ES-I3 (cell line): ENCODE measurements around the gene BCDIN3D.
"Not testable (repeated sequence)": the region's sequence is repeated elsewhere in the genome, so short reads cannot be mapped to it uniquely, and the experiment has no call there.

Experiments
- H3K36me3 ChIP-seq: 2 replicates; pipeline ENCODE4 v1.6.1; 2013; ENCODE audit warnings: mild to moderate bottlenecking, low read length, control low read depth, moderate library complexity; ENCODE audit not compliant: insufficient read depth
- H3K4me1 ChIP-seq: 2 replicates; pipeline ENCODE4 v1.6.1; 2013; ENCODE audit warnings: mild to moderate bottlenecking, control low read depth, low read length; ENCODE audit not compliant: insufficient read depth
- H3K9ac ChIP-seq: 2 replicates; pipeline ENCODE4 v1.6.1; 2013; ENCODE audit warnings: low read depth, mild to moderate bottlenecking, low read length, moderate library complexity
- H3K9me3 ChIP-seq: 2 replicates; pipeline ENCODE4 v1.6.1; 2013; ENCODE audit warnings: mild to moderate bottlenecking, low read length, moderate library complexity; ENCODE audit not compliant: control insufficient read depth, insufficient read depth

The BCDIN3D gene

DNA sequence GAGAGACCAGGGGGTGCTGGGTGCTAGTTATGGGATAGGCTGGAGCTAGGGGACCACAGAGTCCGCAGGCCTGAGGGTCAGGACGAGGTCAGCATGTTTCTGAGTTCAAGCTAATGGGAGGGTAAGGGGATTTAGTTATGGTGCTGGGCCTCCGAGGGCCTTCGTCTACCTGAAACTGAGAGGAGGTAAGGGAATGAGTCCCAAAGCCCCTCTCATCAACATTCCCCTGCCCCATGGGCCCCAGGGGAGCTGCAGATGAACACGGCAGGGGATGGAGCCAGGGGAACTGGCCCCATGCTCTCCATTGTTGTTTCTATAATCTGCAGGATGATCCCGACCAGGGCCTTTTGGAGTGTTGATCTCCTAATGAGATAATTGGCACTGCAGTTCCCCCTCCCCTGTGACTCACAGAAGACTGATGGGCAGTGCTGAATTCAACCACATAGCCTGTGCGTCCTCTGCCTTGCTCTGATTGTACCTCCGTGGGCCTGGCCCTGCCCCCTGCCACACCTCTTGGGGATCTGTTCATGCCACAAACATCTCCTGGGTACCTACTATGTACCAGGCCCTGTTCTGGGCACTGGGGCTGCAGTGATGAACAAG, 39.4 kb upstream of the BCDIN3D start:
- no peaks in the 10 kb centered on the region for H3K36me3 ChIP-seq
- no peak overlapping the region for H3K9ac ChIP-seq
- H3K4me1 ChIP-seq = peaks cover 21% of the 10 kb centered on the region
- no peaks in the 10 kb centered on the region for H3K9me3 ChIP-seq

- Histone ChIP-seq H3K9me3 (no peaks in the 10 kb centered on the region), H3K9ac (no peak overlapping the region), H3K4me1 (peaks cover 21% of the 10 kb centered on the region), H3K36me3 (no peaks in the 10 kb centered on the region)
These were observed 38.7 kb upstream of the BCDIN3D start for GRCh38 chr12:49881415-49882247.

GRCh38 chr12:49880756-49881414, 38.0 kb upstream of the BCDIN3D start:
- no peaks in the 10 kb centered on the region for H3K9me3 ChIP-seq
- no peak overlapping the region for H3K9ac ChIP-seq
- H3K36me3 ChIP-seq = no peaks in the 10 kb centered on the region

GRCh38 chr12:49879065-49879464, 36.2 kb upstream of the BCDIN3D start:
- not testable (repeated sequence) for H3K36me3 ChIP-seq, H3K9me3 ChIP-seq, H3K9ac ChIP-seq
- peaks cover 10% of the 10 kb centered on the region for H3K4me1 ChIP-seq

More at GRCh38 chr12:49880756-49881414, 38.0 kb upstream of the BCDIN3D start:
- H3K4me1 ChIP-seq = peaks cover 21% of the 10 kb centered on the region

DNA sequence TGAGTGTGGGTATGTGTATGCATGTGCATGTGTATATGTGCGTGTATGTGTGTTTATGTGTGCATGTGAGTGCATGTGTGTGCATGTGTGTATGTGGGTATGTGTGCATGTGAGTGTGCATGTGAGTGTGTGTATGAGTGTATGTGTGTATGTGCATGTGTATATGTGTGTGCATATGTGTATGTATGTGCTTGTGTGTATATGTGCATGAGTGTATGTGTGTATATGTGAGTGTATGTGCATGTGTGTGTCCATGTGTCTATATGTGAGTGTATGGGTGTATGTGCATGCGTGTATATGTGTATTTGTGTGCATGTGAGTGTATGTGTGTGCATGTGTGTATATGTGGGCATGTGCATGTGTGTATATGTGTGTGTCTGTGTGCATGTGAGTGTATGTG, 35.1 kb upstream of the BCDIN3D start:
- H3K36me3 ChIP-seq = no peaks in the 10 kb centered on the region
- peaks cover 10% of the 10 kb centered on the region for H3K4me1 ChIP-seq
- H3K9ac ChIP-seq = no peak overlapping the region

DNA sequence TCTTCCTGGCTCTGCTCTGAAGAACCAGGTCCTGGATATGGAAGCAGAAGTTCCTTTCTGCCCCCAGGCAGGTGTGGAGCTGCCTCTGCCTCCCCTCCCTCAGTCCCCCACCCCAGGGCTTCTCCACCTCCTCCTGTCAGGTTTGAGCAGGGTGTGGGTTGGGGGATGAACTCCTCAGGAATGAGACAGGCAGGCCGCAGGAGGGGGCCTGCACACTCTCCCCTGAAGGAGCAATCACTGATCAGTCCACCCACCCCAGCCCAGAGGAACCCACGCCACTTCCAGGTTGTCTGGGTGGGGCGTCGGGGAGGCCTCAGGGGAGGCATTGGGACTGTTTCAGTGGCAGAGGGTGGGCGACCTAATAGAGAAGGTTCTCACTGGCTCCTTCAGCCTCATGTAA, 34.2 kb upstream of the BCDIN3D start:
- no peaks in the 10 kb centered on the region for H3K9me3 ChIP-seq
- no peak overlapping the region for H3K9ac ChIP-seq
- 0 out of 2 replicates have a peak, but pooled peaks cover under 1% of the 10 kb centered on the region for H3K4me1 ChIP-seq
- H3K36me3 ChIP-seq = no peaks in the 10 kb centered on the region

More for the DNA sequence above, 35.1 kb upstream of the BCDIN3D start:
- no peaks in the 10 kb centered on the region for H3K9me3 ChIP-seq

DNA sequence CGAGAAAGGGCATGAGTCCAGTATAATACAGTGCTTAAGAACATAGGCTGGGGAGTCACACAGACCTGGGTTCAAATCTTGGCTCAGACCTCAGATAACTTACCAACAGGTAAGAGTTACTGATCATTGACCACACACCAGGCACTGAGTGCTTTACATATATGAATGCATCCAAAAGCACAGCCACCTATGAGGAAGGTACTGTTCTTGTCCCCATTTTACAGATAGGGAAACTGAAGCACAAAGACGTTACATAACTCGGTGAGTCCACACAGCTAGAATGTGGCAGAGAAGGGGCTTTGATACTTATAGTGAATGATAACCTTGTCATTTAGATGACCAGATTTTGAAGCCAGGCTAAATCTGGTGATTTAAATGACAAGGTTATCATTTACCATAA, 33.2 kb upstream of the BCDIN3D start:
- H3K9ac ChIP-seq = no peak overlapping the region
- no peaks in the 10 kb centered on the region for H3K36me3 ChIP-seq
- no peaks in the 10 kb centered on the region for H3K4me1 ChIP-seq

DNA sequence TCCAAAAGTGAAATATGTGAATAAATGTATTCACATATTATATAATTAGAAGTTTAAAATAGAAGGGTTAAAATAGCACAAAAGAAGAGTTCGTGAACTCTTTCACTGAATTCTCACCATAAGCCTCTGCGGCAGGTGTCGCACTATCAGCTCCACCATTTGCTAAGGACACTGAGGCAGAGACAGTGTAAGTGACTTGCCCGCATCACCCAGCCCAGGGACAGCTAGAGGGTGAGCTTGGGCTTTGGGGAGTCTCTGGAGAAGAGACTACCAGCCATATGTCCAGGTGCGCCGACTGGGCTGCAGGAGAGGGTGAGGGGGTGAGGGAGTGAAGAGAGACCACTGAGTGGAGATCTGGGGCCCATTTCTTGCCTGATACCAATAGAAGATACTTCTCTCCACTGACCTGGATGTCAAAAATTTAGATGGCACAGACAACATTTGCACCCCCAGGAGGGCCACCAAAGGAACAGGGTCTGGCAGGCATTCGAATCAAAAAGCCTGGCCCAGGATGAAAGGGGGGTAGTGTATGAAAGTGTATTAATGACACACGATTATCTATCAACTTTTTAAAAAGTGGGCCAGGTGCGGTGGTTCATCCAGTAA, 32.3 kb upstream of the BCDIN3D start:
- Histone ChIP-seq H3K36me3 (no peaks in the 10 kb centered on the region), H3K4me1 (no peaks in the 10 kb centered on the region), H3K9me3 (no peaks in the 10 kb centered on the region), H3K9ac (no peak overlapping the region)

More for the DNA sequence above, 33.2 kb upstream of the BCDIN3D start:
- H3K9me3 ChIP-seq = no peaks in the 10 kb centered on the region

DNA sequence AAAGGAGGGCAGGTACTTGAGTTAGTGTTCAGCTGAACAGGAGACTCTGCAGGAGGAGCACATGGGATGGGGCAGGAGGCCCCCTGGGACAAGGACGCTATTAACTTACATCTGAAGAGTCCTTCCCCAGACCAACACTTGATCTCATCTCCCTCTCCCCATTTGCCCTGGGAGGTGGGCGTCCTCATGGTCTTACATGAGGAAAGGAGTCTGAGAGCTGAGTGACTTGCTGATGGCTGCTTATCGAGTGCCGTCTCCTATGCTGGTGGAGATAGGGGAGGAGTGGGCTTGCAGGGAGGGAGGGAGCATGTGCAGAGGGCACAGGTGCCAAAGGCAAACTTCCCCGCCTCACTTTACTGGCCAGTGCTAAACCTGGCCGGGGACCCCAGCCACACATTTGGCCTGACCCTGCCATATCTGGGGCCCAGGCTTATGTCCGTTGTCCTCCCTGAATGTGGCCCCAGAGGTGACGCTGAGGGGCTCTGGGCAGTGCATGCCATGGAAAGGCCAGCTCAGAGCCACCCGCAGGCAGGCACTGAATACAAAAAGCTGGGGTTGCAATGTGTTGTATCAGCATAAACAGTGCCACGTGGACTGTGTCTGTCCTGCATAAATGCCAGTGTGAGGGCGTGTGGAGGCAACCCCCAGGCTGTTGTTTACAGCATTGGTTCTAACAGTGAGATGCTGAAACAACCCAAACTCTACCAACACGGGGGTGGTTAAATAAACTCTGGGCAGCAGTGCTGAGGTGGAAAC, 31.4 kb upstream of the BCDIN3D start:
- Histone ChIP-seq H3K9me3 (no peaks in the 10 kb centered on the region), H3K4me1 (no peaks in the 10 kb centered on the region), H3K36me3 (no peaks in the 10 kb centered on the region), H3K9ac (no peak overlapping the region)

GRCh38 chr12:49873361-49873934, 30.5 kb upstream of the BCDIN3D start:
- Histone ChIP-seq H3K9ac (no peak overlapping the region), H3K9me3 (no peaks in the 10 kb centered on the region), H3K4me1 (no peaks in the 10 kb centered on the region), H3K36me3 (no peaks in the 10 kb centered on the region)

- Histone ChIP-seq H3K36me3 (no peaks in the 10 kb centered on the region), H3K9ac (no peak overlapping the region), H3K4me1 (no peaks in the 10 kb centered on the region), H3K9me3 (no peaks in the 10 kb centered on the region)
These were observed 29.9 kb upstream of the BCDIN3D start for GRCh38 chr12:49872781-49873181.

- no peaks in the 10 kb centered on the region for H3K36me3 ChIP-seq
- H3K9me3 ChIP-seq = no peaks in the 10 kb centered on the region
- no peaks in the 10 kb centered on the region for H3K4me1 ChIP-seq
- no peak overlapping the region for H3K9ac ChIP-seq
These were observed 29.5 kb upstream of the BCDIN3D start for GRCh38 chr12:49872381-49872780.

DNA sequence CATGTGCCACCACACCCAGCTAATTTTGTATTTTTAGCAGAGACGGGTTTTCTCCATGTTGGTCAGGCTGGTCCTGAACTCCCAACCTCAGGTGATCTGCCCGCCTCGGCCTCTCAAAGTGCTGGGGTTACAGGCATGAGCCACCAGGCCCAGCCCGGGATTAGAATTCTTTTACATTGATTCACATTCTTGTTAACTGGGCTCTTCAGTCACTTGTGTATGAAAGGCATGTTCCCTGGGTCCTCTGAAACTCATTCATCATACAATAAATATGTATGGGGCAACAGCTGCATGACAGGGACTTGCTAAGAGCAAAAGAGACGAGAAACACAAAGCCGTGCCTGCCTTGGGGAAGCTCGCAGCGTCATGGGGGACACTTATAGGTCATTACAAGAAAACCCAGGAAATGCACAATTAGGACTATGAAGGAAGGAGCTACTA, 28.9 kb upstream of the BCDIN3D start:
- H3K4me1 ChIP-seq, H3K36me3 ChIP-seq, H3K9me3 ChIP-seq, H3K9ac ChIP-seq: not testable (repeated sequence)

GRCh38 chr12:49871263-49871561, 28.3 kb upstream of the BCDIN3D start:
- H3K4me1 ChIP-seq = no peaks in the 10 kb centered on the region
- H3K36me3 ChIP-seq = no peaks in the 10 kb centered on the region
- H3K9ac ChIP-seq = no peak overlapping the region
- no peaks in the 10 kb centered on the region for H3K9me3 ChIP-seq
